ENCODE data around the gene HTN3.
"Not testable (repeated sequence)": the region's sequence is repeated elsewhere in the genome, so short reads cannot be mapped to it uniquely, and the experiment has no call there.

The HTN3 gene

DNA sequence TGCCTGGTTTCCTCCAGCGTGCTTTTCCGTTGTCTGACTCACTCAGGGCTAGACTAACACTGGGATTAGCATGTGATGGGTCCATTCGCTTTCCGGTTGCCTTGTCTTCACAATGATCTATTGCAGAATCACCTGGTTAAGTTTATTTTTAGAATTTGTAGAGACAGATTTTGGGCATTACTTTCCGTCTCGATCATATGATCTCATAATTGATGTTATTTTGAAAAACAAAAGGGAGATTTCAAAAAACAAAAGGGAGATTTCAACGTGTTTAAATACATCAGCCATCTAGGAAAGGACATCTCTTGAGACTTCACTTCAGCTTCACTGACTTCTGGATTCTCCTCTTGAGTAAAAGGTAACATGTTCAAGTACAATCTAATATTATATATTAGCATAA, at the start of gene HTN3:
Gene HTN3, plus strand, starts transcription at position 301 of the 400 bp plus-strand sequence. CDS start 2,282 bp downstream, outside the sequence.
- not testable (repeated sequence) for DNase-seq (ENCODE audit: low read depth); H3K4me3 ChIP-seq (ENCODE audit: low read depth, low read length)

DNA sequence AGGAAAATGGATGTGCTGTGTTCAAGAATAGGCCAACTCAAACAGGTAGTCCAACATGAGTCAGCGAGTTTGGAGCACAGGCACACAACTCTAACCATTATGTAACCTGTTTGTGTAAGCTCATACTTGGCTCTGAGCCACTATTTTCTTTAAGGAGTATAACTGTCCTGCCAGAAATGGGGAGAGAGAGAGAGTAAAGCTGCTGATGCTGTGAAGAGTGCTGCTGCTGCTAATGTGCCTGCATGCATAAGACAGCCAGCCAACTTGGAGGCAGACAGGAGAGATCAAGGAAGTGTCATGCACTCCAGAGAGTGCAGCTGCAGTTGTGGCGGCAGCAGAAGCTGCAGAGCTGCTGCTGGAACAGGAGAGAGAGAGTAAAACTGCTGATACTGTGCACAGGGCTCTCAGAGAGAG, 44.2 kb upstream of the HTN3 start:
- peak; percentile 91 for DNase-seq (ENCODE audit: low read depth)
- TF ChIP-seq, protein P1, sequence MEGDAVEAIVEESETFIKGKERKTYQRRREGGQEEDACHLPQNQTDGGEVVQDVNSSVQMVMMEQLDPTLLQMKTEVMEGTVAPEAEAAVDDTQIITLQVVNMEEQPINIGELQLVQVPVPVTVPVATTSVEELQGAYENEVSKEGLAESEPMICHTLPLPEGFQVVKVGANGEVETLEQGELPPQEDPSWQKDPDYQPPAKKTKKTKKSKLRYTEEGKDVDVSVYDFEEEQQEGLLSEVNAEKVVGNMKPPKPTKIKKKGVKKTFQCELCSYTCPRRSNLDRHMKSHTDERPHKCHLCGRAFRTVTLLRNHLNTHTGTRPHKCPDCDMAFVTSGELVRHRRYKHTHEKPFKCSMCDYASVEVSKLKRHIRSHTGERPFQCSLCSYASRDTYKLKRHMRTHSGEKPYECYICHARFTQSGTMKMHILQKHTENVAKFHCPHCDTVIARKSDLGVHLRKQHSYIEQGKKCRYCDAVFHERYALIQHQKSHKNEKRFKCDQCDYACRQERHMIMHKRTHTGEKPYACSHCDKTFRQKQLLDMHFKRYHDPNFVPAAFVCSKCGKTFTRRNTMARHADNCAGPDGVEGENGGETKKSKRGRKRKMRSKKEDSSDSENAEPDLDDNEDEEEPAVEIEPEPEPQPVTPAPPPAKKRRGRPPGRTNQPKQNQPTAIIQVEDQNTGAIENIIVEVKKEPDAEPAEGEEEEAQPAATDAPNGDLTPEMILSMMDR (conservative IDR thresholded peaks at IDR 0.05; ENCODE audit: low read depth, low read length): no peak

GRCh38 chr4:69986663-69987062, 41.6 kb upstream of the HTN3 start:
- DNase-seq (ENCODE audit: low read depth): no peak
- TF ChIP-seq, protein P1 (conservative IDR thresholded peaks at IDR 0.05; ENCODE audit: low read depth, low read length): no peak
- H3K4me3 ChIP-seq (ENCODE audit: low read depth, low read length): no peak overlapping the region

More for the DNA sequence above, 44.2 kb upstream of the HTN3 start:
- H3K4me3 ChIP-seq (ENCODE audit: low read depth, low read length): no peak overlapping the region

- no peak overlapping the region for H3K4me3 ChIP-seq (ENCODE audit: low read depth, low read length)
- TF ChIP-seq, protein P1 (conservative IDR thresholded peaks at IDR 0.05; ENCODE audit: low read depth, low read length): no peak
- DNase-seq (ENCODE audit: low read depth): no peak
These were observed 37.2 kb upstream of the HTN3 start for GRCh38 chr4:69991016-69991415.

DNA sequence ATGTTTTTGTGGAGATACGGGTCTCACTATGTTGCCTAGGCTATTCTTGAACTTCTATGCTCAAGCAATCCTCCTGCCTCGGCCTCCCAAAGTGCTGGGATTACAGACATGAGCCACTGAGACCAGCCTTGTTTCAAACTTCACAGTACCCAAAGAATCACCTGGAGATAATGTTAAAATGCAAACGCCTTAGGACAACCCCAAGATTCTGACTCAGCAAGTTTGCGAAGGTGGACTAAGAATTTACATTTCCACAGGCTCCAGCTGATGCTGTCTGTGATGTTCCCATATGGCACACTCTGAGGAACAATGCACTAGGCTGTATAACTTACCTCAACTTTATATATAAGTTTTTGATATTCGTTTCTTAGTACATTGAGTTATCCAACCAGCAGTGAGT, 33.5 kb upstream of the HTN3 start:
- TF ChIP-seq, protein P1 (conservative IDR thresholded peaks at IDR 0.05; ENCODE audit: low read depth, low read length): no peak
- DNase-seq (ENCODE audit: low read depth): no peak
- H3K4me3 ChIP-seq (ENCODE audit: low read depth, low read length): no peak overlapping the region

GRCh38 chr4:69995526-69996016, 32.7 kb upstream of the HTN3 start, which contains the start of gene STATH:
STATH (plus strand) TSS chr4:69995966; CDS start chr4:69998438, 2,472 bp downstream.
- DNase-seq (ENCODE audit: low read depth): peak; percentile 26
- TF ChIP-seq, protein P1 (conservative IDR thresholded peaks at IDR 0.05; ENCODE audit: low read depth, low read length): no peak
- H3K4me3 ChIP-seq (ENCODE audit: low read depth, low read length): no peak within 1 kb of the TSS

DNA sequence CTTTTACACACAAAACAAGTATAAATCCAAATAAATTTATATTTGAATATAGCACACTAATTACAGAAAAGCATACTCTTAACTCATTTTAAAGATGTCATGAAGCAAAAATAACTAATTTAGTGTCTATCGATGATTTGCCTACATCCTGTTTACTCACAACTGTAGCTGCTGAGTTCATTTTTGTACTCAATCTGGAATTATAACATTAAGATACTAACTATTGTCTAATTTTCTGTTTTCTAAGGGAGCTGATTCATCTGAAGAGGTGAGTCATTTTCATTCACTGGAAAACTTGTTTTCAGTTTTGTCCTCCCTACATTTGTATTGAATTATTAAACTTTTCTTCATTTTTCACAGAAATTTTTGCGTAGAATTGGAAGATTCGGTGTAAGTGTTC, 28.8 kb upstream of the HTN3 start:
- H3K4me3 ChIP-seq (ENCODE audit: low read depth, low read length): no peak overlapping the region
- TF ChIP-seq, protein P1 (conservative IDR thresholded peaks at IDR 0.05; ENCODE audit: low read depth, low read length): no peak
- peak; percentile 19 for DNase-seq (ENCODE audit: low read depth)
